GM18526 (cell line): ENCODE results near the gene DUSP10.

ENCODE experiments used
- POLR2A ChIP-seq: IDR thresholded peaks from 3 replicates; pipeline ENCODE4 v1.6.1; 2011; ENCODE audit not compliant: insufficient read length; ENCODE audit errors: extremely low read depth

The DUSP10 gene

DNA sequence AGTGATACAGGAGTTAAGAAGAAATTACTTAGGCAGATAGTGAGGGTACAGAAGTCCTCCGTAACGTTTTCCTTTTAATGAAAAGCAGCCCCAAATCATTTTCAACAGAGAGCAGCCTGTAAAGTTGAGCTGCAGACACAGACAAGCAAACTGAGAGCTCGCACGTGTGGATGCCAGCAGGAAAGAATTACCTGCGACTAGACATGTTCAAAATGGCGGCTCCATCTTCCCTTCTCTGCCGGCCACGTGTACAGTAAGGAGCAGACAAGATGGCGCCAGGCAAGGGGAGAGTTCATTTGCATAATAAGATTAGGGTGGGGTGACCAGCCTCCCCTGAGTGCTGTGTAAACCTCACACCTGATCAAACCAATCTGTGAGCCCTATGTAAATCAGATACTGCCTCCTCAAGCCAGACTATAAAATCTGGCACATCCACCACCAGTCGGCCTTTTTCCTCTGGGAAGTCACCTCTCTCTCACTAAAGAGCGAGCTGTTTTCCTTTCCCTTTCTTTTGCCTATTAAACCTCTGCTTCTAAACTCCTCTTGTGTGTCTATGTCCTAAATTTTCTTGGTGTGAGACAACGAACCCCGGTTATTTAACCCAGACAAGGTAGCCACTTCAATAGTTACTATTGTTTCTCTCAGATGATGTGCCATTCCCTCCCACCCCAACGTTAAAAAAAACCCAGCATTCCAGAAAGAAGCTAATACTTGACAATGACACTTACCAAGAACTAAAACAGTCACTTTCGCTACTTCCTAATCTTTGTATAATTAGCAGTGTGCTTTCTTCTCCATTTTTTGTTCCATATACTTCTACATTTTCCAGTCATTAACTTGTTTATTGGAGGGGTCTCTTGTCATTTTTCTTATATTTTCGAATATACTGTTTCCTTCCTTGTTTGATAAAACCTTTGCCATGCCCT lies 27.4 kb downstream of the DUSP10 start:
- no peak for TF ChIP-seq POLR2A

DNA sequence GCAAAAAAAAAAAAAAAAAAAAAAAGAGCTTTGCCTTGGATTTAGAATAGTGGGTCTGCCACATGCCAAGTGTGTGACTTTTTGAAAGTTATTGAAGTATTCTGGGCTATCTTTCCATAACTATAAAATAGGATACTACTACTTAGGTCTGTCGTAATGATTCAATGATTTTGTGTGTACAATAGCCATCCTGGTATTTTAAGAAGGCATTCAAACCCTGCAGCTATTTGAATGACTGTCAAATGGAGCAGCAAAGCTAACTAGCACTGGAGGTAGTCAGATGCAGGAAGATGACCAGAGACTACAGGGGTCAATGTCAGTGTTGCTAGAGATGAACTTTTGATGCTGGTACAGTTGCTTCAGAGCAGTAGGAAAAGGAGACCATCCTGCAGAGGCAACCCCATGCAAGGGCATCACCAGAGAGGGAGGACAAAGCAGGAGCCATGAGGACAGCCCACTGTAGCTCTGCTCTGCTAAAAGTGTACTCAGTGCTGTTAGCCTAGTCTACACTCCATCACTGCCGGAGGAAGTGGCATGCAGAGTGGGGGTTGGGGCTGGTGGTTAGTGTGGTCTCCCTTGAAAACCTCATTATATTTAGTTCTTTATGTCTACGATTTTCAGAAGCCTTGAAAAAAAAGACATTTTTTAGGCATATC lies 29.0 kb downstream of the DUSP10 start:
- no peak for TF ChIP-seq POLR2A

DNA sequence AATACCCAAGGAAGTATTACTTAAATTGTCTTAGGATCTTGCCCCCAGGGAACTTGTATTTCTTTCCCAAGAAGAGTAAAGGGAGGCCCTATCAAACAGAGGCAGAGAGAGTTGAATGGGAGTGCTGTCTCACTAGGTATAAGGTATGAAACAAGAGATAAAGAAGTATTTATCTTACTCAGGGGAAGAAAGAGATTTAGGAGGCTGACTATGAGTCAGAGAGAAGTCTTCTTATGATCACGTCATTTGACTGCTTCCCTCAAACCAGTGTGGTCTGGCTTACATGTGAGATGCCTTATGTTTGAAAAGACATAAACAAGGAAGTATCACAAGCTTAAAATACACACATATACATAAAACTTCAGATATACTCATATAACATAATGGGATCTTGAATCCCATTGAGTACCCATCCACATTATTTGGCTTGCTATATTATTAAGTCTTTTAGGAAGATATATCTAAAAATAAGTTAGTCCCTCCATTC lies 29.6 kb downstream of the DUSP10 start:
- no peak for TF ChIP-seq POLR2A

DNA sequence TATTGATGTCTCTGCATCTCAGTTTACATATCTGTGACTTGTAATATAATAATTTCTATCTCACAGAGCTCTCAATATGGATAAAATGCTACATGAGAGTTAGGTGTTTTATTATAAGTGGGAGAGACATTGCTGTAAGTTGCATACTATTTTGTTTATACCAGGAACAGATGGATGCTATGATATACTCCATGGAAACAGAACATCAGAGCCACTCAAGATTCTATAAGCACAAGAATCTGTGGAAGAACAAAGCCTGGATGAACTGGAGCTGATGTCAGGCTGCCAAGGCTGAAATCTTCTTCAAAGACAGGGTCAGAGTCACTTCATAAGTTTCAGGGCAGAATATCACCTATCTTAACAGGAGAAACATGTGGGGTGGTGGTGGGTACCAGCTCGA lies 30.2 kb downstream of the DUSP10 start:
- no peak for TF ChIP-seq POLR2A

DNA sequence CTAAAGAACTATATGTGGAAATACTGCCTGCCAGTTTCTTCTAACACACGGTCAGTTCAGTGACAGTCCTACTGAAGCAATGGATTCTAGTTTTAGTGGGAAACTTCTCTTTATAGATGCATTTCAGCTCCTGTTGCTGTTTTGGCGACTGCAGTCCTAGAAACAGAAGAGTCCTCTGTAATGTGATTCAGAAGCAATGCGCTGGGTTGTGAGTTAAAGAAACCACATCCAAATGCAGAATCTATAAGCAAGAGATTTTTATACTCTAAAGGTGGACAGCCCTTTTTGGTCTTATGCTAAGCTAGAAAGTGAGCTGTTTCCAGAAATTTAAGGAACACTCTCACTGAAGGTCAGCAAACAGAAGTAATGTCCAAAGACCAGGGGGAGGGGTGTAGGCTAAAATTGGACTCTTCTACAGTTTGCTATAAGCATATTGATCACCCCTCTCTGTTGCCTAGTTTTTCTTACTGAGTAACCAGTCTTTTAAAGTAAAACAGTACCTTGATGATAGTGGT lies 30.8 kb downstream of the DUSP10 start:
- no peak for TF ChIP-seq POLR2A

DNA sequence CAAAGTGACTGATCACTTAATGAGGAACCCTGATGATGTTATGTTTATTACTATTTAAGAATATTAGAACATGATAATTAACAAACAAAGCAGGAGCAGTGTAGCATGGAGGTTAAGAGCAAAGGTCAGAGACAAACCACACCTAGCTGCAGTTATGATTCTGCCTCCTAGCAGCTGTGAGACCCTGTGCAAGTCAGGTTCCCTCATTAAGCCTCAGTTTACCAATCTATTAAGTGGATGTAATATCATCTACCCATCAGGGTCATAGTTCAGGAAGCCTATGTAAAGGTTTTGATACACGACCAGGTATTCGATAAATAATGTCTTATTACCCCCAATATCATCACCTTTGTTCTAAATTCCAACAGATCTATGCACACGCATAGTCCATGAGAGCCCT lies 32.0 kb downstream of the DUSP10 start:
- TF ChIP-seq POLR2A, result no peak

DNA sequence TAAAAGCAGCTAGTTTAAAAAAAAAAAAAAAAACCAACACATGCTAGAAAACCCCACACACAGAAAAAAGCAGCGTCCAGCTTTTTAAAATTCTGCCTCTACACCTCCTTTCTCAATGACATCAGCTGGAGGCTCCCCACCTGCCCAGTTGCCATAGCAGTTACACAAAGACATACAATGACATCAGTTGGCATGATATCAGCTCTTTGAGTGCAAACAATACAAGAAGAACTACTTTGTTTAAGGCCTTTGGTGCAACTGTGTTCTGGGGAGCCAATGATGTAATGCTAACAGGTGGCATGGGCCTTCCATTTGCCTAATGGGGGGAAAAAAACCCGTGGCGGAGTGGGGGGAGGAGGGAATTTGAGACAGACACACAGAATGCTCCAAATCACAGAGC lies 32.9 kb downstream of the DUSP10 start:
- TF ChIP-seq POLR2A, result no peak

DNA sequence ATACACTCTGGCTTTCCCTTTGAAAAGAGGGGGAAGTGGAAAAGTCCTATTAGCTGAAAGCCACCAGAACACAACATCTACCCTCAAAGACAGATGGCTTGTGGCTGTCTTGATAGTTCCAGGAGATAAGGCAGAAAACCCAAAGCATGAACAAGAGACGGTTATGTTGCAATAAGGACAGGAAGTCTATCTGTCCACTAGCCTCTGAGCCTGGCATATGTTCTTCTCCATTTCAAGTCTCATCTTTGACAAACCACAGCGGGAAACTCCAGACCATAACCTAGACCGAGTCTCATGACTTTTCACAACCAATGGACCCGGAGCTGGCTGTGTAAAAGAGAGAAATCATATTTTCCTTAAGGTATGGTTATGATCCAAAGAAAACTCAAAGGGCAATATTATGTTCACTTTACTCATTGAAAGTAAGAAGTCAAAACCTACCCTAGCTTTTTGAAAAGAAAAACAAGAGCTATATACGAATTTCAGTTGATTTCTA lies 33.8 kb downstream of the DUSP10 start:
- TF ChIP-seq POLR2A, result no peak

DNA sequence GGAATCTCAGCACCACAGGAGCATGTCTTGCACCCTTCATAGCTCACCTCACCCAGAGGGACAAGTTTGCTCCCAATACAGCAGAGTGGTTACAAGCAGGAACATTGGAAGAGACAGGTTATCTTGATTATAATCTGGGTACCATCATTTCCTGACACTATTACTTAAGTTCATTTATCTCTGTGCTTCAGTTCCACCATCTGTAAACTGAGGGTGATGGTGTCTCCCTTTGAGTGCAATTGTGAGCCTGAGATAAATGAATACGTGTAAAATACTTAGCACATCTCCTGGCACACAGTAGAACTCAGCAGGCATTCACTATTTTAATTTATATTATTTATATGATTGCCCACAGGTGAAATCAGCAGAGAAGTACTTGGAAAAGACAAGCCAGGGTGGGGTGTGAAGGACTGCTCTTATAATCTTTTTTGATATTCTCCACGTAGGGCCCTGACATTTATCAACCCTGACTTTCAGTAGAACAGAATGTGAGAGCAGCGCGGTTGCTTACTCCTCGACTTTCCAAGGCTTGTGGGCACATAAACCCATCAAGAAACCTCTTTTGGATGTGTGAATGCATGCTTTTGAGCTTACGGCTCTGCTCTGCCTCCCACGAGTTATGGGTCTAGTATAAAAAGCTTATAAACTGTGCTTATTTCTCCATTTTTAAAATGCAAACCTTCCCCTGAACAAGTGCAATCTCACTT lies 34.9 kb downstream of the DUSP10 start:
- TF ChIP-seq POLR2A, result no peak

DNA sequence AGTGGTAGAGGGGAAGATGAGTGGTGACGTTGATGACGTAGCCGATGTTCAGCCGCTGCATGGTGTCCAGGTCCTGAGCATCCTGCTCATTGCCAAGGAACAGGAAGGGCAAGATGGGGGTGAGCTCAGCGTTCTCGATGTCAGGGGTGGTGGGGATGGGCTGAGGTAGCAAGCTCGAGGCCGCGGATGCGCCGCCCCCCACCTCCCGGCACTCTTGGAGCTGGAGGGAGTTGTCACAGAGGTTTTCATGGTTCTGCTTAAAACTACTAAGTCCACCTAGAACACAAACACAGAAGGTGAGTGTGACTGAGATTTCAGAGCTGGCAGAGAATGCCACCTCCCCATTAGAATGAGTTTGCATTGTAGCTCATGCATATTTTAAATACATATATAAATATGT lies 35.7 kb downstream of the DUSP10 start:
- TF ChIP-seq POLR2A, result no peak

DNA sequence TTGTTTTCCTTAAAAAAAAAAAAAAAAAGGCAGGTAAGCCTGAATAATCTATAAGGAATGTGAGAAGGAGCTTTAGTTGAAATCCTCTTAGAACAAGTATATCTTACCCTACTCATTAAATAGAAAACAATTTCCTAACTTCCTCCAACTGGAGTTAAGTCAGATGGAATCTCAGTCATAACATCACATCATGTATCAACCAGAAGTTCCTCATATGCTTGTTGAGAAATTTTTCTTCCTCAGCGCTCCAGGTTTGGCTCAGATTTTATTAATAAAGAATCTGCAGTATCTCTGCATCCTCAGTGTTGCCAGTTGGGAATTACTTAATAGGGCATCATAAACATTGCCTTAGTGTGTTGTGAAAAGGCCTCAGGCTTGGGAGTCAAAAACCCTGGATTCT lies 37.6 kb downstream of the DUSP10 start:
- TF ChIP-seq POLR2A, result no peak

DNA sequence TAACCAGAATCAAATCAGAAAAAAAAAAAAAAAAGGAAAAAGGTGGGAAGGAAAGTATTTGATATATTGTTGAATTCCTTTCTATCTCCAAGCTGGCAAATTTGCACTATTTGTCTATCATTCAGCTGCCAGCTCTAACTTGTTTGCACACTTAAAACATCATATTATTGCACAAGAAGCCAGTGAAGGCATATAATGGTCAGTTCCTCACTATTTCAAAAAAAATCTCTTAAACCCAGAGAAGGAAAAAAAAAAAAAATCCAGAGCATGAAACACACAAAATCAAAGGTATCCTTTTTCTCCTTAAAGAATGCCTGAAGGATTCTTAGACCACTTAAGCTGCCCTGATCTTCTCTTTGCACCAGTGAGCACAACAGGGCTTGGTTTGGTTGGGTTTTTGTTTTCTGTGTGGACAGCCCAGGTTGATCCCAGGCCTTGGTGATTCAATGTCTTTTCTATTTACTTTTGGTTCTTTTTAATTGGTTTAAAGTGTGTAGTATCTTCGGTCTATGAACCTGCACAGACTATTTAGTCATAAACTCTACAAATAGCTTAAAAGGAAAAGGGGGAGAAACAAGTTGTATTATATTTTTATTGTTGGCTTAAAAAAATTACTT lies 40.2 kb downstream of the DUSP10 start:
- no peak for TF ChIP-seq POLR2A

DNA sequence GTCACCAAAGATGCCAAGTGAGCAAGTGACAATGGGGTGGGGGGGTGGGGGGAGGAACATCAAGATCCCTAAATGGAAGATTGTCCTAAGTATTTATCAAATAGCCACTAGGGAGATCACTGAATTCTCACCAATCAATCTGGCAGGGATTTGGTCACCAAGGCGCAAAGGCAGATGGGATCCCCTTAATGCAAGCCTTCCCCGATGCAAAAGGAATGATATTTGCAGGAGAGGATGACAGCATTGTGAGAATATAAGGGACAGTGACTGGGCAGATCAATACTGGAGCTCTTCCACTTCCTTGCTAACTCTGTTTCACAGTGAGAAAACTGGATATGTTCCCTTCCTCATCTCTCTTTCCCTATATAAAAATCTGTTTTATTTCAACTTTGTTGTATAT lies 40.9 kb downstream of the DUSP10 start:
- no peak for TF ChIP-seq POLR2A

DNA sequence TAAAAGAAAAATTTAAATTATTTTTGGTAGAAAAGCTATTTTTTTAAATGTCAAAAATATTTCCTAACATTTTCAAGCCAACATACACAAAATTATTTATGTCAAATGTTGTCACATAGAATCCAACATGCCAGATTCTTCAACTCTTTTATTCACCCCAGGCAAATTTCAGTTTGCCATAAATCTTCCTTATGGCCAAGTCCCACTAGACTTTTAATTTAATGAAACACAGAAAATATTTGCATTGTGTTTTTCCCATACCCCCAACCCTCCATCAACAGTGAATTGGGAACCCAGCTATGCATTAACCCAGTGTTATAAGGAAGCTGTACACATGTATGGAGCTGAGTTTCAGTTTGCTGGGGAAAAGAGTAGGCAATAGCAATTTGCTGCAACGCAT lies 41.4 kb downstream of the DUSP10 start:
- TF ChIP-seq POLR2A, result no peak

DNA sequence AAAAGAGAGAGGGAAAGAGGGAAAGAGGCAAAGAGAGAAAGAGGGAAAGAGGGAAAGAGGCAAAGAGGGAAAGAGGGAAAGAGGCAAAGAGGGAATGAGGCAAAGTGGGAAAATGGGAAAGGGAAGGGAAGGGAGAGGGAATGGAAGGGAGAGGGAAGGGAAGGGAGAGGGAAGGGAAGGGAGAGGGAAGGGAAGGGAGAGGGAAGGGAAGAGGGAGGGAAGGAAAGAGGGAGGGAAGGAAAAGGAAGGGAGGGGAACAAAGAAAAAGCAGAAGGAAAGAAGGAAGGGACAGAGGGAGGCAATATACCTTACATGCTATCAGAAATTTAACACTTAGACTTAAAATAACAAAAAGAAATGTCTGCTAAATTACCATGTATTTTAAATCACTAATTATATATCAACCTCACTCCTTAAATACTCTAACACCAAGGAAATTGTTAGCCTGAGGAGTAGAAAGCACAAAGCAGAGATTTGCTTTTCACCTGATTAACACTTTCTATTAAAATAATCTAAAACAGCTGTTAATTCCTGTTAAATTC lies 41.8 kb downstream of the DUSP10 start:
- no peak for TF ChIP-seq POLR2A
